Measurements from ENCODE around the gene CENPA.

DNA sequence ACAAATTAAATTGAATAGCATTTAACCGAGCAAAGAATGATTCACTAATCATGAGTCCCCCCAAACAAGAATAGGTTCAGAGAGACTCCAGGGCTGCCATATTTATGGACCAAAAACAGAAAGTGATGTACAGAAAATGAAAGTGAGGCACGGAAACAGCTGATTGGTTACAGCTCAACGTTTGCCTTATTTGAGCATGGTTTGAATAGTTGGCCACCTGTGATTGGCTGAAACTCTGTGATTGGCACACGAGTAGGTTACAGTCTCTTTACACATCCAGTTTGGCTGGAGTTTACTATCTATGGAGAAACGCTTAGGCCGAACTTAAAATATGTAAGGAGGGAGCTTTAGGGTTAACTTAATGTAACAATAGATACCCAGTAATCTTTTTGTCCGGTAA is 35.1 kb downstream of the CENPA start:
- TF ChIP-seq, protein P1, sequence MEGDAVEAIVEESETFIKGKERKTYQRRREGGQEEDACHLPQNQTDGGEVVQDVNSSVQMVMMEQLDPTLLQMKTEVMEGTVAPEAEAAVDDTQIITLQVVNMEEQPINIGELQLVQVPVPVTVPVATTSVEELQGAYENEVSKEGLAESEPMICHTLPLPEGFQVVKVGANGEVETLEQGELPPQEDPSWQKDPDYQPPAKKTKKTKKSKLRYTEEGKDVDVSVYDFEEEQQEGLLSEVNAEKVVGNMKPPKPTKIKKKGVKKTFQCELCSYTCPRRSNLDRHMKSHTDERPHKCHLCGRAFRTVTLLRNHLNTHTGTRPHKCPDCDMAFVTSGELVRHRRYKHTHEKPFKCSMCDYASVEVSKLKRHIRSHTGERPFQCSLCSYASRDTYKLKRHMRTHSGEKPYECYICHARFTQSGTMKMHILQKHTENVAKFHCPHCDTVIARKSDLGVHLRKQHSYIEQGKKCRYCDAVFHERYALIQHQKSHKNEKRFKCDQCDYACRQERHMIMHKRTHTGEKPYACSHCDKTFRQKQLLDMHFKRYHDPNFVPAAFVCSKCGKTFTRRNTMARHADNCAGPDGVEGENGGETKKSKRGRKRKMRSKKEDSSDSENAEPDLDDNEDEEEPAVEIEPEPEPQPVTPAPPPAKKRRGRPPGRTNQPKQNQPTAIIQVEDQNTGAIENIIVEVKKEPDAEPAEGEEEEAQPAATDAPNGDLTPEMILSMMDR (IDR thresholded peaks at IDR 0.05): no peak
- no peak for TF ChIP-seq POLR2AphosphoS2 (conservative IDR thresholded peaks at IDR 0.05; ENCODE audit: low read length)
- TF ChIP-seq TP53 (CRISPR knock-in tag; IDR thresholded peaks at IDR 0.05): no peak
- TF ChIP-seq POLR2A (IDR thresholded peaks at IDR 0.05; ENCODE audit: low read length): no peak
- no peak for TF ChIP-seq BCL3 (IDR thresholded peaks at IDR 0.05)
- TF ChIP-seq MAFK (IDR thresholded peaks at IDR 0.05; ENCODE audit: partially characterized antibody): no peak

All from A549 (cell line).